HG02571 (cell line): ENCODE measurements around the gene COPRS.
"Not testable (repeated sequence)": the region's sequence is repeated elsewhere in the genome, so short reads cannot be mapped to it uniquely, and the experiment has no call there.

ENCODE experiments used
- ATAC-seq: cut with Tn5 transposase; IDR thresholded peaks from one replicate; pipeline ENCODE4 v1.9.1; 2021; ENCODE audit warnings: mild to moderate bottlenecking, moderate library complexity; ENCODE audit not compliant: unreplicated experiment

COPRS gene

DNA sequence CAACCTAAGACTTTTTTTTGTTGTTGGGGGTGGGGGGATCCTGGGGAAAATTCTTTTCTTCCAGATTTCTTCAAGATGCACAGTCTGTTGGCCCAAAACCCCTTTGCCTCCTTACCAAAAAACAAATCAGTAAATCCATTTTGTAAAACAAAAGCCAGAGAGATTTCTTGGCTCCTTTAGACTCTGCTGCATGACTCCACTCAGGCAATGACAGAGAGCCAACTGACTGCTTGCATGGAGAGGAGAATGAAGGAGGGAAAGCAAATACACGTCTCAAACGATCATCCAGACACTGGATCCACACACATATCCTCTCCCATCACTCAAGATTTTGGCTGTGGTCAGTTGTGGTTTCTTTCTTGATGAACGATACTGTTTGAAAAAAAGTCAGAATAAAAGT lies 13.8 kb downstream of the COPRS start:
- no peak for ATAC-seq

DNA sequence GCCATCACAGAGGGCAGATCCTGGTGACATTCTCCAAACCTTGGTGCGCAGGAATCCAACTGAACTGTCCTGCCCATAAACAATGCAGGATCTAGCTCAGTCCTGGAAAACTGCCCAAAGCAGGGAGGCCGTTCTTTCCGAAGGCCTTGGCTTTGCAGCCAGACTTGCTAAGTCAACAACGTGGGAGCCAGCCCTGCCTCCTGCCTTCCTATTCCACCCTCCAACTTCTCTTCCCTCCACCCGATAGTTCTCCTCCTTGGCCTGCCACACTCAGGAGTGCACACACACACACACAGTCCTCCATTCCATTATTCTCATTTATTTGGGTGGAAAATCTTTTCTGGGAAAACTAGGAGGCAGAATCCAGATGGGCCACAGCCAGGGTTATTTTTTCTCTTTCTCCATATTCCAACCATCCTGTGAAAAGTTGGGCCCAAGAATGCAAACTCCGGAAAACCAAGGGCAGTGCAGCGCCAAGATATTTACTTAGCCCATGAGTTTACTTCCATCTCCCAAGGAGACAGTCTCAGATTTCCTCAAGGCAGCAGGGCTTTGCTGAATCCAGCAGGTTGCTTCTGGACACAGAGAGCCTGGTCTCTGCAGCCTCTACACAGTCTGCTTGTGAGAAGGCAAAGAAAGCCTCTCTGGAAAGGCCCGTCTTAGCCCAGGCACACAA lies 15.8 kb downstream of the COPRS start:
- ATAC-seq: no peak

DNA sequence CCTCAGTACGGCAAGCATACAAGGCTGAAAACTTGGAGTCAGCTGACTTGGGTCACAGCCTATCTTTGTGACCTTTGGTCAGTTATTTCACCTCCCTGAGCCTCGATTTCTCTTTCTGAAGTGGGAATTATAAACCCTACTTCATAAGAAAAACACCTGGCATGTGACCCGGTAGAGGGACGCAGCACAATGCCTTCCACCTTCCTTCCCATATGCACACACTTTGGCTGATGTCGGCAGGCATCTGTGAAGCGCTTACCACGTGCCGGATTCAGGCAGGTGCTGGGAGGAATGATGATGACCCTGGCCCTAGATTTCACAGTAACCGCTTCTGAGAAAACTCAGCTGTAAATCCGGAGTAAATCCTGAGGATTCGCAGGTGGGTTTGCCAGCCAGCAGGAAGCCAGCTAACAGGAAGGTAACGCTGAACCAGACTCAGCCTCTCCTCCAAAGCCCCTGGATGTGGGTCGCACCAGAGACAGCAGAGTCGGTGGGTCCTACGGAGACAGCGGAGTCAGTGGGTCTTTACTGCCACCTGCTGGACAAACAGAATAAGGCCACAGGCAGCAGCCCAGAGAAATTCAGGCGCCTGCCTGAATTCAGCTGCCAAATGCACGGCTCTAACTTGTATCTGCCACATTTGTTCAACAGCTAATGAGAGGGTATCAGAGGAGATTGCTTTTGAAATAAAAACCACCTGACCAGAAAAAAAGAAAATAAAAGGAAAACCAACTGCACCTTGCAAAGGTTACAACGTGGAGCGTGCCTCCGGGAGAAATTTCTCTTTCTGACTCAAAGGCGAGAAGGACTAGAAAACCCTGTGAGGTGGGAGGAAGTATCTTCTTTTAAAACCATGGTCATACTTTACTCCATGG lies 16.6 kb downstream of the COPRS start:
- no peak for ATAC-seq

DNA sequence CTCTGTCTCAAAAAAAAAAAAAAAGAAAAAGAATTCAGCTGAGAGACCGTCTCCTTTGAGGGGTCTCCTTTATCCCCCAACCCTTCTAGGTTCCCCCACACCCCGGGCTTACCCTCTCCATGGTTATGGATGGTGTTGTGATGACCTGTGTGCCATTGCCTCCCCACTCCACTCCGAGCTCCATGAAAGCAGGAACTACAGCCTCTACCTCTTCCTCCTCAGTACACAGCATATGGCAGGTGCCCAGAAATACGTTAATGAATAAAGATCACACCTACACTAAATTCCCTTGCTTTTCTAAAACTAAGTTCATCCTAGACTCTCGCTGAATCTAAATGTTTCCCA lies 17.2 kb downstream of the COPRS start:
- ATAC-seq: no peak

DNA sequence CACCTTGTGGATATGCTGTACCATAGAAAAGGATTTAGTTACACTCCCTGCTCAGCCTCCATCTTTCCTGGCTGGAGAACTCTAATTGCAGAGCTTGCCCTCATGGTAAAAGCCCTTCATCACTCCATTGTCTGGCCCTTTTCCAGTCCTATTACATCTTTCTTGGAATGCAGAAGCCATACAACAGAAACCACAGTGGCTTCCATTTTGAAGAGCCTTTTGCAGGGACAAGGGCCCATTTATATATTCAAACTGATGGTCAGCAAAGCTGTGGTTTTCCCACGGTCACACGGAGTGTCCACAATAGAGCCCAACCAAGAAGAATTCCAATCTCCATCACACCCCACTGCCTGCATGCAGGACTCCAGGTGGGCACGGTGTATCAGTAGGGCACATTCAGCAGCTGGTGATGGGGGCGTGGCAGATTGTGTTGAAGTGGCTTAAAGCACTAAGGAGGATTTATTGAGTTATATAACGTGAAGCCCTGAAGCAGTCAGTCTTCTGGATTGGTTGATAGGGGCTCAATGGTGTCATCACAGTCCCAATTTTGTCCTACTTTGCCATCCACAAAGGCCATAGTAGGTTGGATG lies 20.3 kb downstream of the COPRS start:
- ATAC-seq: no peak

DNA sequence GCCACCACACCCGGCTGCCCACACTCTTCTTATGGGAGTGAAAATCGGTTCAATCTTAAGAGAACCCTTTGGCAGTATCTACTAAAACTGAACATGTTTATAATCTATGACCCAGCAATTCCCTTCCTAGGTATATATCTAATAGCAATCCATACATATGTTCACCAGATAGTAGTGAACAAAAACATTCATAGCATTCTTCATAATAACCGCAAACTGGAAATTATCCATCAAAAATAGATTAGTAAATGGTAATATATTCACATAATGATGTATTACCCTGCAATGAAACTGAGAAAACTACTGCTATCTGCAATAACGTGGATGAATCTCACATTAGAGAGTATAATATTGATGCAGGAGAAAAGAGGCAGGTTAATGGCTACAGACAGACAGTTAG lies 23.1 kb downstream of the COPRS start:
- ATAC-seq: no peak

DNA sequence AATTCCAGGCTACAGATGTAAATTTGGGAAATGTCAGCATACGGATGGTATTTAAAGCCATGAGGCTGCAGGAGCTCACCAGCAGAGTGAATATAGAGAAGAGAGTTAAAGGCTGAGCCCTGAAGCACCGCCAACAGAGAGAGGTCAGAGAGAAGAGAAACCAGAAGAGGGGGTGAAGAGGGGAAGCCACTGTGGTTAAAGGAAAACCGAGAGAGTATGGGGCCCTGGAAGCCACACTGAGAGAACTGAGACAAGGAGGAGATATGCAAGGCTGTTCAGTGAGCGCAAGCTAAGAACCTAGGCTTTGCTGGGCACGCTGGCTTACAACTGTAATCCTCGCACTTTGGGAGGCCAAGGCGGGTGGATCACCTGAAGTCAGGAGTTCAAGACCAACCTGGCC lies 24.6 kb downstream of the COPRS start:
- ATAC-seq: no peak

DNA sequence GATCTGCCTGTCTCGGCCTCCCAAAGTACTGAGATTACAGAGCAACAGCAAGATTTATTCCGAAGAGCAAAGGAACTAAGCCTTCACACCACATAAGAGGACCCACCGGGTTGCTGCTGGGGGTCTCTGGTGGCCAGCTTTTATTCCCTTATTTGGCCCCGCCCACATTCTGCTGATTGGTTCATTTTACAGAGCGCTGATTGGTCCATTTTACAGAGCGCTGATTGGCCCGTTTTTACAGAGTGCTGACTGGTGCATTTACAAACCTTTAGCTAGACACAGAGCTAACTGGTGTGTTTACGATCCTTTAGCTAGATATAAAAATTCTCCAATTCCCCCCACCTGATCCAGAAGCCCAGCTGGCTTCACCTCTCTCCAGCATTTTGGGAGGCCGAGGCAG lies 26.3 kb downstream of the COPRS start:
- no peak for ATAC-seq

DNA sequence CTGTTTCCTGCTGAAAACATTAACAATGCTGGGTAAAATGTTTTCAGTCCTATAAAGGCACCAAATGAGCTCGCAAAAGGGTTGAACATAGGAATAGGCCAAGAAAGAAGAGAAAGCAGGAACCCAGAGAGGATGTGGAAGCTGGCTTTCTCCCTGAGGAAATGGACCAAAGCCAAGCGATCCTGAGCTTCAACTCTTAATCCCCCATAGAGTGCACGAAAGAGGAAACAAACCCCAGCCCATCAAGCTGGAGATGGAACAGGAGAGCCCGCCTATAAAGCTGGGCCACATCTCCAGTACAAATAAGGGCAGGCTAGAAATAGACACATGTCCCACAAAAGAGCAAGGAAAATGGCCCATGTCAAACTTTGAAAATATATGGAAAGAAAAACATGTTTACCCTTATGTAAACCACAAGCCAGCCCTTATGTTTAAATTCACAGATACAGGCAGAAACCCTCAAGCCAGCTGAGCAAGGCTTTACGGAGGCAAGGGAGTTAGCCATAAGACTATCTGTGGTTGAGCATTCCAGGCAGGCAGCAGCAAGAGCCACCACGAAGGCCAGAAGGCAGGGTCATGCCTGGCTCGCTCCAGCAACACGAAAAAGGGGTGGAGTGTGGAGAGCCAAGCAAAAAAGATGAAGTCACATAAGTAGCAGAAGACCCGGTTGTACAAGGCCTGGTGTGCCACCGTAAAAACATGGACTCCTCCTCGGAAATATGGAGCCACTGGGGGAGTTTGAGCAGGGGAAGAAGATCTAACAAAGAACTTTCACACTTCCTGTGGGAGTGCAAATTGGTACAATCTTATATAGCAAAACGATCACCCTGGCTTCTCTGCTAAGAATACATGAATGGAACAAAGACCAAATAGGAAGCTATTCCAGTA lies 27.8 kb downstream of the COPRS start:
- no peak for ATAC-seq

DNA sequence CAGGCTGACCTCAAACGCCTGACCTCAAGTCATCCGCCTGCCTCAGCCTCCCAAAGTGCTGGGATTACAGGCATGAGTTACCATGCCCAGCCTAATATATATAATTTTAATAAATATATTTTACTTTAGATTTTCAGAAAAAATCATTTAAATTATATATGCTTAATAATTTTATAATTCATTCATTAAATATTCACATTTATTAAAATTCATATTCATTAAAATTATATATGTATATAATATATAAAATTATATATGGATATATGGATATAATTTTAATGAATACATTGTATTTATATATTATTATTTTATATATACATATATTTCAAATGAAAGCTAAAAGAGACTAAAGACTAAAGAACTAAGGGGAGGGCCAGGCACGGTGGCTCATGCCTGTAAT lies 29.4 kb downstream of the COPRS start:
- no peak for ATAC-seq

DNA sequence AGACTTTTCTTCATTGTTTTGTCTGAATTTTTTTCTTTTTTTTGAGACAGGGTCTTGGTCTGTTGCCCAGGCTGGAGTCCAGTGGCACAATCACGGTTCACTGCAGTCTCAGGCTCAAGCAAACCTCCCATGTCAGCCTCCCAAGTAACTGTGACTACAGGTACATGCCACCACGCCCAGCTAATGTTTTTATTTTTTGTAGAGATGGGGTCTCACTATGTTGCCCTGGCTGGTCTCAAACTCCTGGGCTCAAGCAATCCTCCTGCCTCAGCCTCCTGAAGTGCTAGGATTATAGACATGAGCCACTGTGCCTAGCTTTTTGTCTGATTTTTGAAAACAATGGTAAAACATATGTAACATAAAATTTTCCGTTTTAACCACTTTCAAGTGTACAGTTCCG lies 30.1 kb downstream of the COPRS start:
- not testable (repeated sequence) for ATAC-seq

DNA sequence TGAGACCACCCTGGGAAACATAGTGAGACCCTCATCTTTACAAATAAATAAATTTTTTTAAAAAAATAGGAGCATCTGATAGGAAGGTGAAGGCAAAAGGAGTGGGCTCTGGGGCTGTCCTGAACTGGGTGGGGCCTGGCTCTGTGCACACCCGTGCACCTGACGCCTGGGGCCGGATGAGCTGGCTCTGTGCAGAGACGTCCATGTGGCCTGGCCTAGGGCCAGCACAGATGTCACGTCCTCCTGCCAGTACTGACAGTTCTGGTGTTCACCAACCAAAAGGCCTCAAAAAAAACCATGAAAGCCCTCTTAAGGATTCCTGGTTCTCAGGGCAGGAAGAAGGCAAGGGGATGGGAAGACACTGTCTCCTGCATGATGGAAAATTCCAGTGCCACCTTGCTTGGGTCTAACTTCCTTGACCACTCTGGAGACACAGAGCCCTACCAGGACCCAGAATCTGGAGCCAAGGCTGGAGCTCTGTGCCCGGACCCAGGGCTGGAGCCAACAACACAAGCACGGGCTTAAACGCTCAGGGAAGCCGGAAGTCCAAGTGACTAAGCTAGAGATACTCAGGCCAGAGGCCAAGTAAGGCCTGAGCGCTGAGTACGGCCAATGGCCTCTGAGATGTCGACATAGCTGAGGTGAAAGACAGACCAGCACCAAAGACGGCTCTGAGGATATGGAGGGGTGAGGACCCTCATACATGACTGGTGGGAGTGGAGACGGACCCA lies 32.9 kb downstream of the COPRS start:
- no peak for ATAC-seq

DNA sequence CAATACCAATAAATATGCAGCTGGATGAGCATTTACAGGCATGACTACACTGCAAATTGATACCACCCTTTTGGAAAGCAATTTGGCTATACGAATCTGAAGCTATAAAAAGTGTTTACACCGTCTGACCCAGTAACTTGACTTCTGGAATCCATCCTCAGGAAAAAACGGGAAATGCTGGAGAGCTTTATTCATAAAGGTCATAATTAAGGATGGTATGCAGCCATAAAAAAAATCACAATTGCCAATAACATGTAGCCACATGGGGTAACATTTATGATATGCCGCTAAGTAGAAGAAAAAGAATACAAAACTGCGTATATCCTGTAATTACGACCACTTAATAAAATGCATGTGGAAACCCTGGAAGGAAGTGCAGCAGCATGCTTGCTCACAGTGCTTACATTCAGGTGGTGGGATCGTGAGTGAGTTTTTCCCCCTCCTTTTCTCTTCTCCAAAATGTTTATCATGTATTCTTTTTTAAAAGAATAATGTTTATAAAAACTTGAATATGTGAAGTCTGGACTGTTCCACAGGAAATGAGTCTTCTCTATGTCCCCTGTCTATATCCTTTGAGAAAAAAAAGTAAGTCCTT lies 34.2 kb downstream of the COPRS start:
- ATAC-seq: no peak

DNA sequence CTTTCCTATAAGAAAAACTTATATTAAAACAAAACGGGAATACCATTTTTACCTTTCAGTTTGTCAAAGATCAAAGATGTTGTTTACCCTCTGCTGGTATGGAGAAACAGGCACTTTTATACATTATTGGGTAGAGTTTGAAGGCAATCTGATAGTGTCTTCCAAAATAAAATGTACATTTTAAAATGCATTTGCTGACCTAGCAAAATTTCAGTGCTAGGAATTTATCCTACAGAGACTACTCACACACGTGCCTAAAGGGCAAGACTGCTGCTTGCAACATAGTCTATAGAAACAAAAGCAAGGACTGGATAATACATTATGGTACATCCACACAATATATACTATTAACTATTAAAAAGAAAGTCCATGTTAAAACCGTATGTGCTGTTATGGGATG lies 36.0 kb downstream of the COPRS start:
- ATAC-seq: no peak

DNA sequence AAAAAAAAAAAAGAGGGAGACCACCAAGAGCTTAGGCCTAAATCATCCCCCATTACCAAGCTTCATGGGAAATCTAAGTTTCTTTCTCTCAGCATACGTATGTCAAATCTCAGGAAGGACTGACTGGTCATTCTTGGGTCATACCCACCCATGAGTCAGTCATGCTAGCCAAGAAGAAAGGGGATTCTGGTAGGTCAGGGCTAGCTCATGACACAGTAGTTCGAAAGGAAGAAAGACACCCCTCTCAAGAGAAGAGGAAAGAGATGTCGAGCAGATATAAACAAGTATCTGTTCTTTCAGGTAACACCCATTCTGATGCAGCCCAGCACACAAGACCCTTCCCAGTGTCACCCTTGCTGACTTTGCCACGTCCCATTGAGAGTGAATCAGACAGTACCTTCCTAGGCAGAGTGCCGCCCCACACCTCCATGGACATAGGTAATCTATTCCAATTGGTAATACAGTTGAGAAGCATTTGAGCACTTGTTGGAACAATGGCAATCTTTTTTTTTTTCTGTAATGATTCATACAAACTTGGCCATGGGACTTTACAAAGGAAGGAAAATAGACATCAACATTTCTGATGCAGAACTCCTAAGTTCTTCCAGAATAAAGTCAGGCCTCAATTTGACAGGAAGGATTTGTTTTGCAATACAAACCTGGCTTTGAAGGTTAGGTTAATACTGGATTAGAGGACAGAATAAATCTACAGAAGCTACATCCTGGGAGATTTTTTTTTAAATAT lies 38.2 kb downstream of the COPRS start:
- no peak for ATAC-seq

DNA sequence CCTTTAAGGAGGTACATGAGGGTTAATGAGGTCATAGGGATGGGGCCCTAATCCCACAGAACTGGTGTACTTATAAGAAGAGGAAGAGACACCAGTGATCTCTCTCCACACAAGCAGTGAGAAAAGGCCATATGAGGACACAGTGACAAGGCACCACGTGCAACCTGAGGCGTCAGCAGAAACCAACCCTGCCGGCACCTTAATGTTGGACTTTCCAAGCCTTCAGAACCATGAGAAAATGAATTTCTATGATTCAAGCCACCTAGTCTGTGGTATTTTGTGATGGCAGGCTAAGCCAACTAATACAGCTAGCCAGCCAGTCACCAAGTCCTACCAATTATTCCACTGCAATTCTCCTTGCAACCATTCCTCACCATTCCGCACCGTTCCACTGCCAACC lies 39.5 kb downstream of the COPRS start:
- no peak for ATAC-seq

DNA sequence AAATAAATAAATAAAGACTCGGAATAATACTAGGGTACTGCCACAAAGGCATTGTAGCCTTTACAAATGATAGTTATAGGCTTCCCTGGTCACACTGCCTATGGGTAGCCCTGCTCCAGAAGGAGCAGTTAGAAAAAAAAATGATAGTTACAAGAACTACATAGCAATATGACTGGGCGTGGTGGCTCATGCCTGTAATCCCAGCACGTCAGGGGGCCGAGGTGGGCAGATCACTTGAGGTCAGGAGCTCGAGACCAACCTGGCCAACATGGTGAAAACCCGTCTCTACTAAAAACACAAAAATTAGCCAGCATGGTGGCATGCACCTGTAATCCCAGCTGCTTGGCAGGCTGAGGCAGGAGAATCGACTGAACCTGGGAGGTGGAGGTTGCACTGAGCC lies 40.2 kb downstream of the COPRS start:
- not testable (repeated sequence) for ATAC-seq

DNA sequence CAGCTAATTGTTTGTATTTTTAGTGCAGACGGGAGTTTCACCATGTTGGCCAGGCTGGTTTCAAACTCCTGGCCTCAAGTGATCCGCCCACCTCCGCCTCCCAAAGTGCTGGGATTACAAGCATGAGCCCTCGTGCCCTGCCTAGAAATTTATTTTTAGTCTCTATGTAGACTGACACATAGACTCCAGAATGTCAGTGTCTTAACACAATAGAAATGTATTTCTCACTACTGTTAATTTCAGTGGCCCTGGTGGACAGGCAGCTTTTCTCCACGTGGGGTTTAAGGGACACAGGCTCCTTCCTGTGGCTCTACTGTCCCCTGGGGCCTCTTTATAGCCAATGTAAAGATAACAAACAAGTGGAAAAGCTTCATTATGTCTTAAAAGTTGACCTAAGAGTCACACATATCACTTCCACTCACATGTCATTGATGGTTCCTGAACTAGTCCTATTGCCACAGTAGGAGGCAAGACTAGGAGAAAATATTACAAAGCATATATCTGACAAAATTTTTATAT lies 43.8 kb downstream of the COPRS start:
- no peak for ATAC-seq

DNA sequence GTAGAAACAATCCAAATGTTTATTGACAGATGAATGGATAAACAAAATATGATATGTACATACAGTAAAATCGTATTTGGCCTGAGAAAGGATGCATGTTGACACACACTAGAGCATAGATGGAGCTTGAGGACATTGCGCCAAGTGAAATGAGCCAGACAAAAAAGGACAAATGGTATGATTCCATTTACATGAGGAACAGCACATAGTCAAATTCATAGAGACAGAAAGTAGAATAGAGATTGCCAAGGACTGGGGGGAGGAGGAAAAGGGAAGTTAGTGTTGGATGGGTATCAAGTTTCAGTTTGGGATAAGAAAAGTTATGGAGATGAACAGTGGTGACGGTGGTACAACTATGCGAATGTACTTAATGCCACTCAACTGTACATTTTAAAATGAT lies 47.9 kb downstream of the COPRS start:
- no peak for ATAC-seq
